GM21526 (cell line): ENCODE measurements around the gene ZNF618.

Experiments used
- ATAC-seq: cut with Tn5 transposase; IDR thresholded peaks from one replicate; pipeline ENCODE4 v1.9.1; 2021; ENCODE audit warnings: moderate library complexity; ENCODE audit not compliant: unreplicated experiment, low FRiP score

ZNF618 gene

DNA sequence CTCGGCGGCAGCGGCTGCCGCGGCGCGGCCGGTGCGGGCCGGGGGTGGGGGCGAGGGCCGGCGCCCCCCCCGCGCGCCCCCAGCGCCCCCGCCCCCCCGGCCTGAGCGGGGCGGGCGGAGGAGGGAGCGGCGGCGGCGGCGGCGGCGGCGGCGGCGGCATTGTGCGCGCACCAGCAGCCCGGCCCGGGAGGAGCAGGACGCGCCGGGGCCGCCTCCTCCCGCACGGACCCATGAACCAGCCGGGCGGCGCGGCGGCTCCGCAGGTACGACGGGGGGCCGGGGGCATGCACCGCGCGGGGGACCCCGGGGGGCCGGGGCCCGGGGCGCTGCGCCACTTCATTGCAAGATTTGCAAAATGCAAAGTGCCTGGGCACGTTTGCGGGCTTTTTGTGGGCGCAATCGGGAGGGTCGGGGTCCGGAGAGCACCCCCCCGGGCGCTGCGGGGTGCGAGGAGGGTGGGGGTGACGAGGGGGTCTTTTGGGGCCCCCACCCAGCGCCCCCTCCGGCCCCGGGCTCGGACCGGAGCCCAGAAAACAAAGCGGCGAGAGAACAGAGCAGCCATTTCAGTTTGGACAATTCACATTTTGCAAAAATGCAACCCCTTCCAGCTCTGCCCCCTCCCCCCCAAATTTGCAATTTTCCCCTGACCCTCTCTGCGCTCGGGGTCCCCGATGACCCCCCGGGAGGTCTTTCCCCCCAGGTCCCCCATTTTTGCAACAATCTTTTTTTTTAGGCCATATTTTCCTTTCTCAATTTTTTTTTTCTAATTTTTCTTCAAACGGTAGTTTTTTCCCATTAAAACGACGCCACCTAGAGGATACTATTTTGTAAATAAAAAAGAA lies at the start of gene ZNF618:
Gene ZNF618 (plus strand): TSS at position 159 of the 842 bp plus-strand sequence. CDS start 72 bp downstream, at position 231.
- ATAC-seq = no peak

DNA sequence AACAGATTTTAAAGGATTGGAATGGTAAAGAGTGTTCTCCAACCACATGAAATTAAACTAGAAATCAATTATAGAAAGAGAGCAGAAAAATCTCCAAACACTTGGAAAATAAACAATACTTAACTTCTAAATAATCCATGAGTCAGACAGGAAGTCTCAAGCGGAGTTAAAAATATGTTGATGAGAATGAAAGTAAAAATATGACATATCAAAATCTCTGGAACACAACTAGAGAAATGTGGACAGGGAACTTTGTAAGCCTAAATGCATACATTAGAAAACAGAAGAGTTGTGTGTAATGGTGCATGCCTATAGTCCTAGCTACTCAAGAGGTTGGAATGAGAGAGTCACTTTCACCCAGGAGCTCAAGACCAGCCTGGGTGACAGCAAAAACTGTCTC lies 47.9 kb upstream of the ZNF618 start:
- no peak for ATAC-seq

GRCh38 chr9:113837334-113837733 lies 38.8 kb upstream of the ZNF618 start:
- ATAC-seq = no peak

DNA sequence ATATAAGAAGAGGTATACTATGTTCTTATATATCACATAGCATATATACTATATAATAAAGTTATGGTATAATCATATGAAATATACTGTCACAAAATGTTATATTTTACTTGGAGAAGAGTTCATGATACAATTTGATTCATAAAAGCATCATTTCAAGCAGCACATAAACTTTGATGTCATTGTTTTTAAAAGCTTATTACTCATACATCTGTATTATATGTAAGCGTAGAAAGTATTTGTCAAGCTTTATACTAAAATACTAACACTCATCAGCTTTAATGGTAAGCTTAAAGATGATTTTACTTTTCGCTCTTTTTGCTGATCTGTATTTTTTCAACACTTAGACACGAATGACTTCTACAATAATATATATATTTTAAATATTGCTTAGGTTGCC lies 34.0 kb upstream of the ZNF618 start:
- ATAC-seq = no peak

DNA sequence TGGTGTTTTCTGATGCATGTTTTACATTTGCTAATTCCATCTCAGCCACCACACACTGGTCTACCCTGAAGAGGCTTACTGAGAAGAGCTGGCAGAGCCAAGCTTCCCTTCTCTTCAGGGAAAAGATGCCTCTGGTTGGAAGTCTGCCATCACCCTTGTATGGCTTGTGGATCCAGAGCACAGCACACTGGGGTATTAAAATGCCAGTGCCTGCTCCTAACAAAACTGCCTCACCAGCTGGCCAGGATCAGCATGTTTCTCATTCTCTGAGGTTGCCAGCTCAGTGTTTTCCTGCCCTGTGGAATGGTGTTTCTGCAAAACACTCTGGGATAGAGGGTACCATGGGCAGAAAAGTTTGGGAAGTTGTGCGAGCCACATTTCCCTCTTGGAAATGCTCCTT lies 31.6 kb upstream of the ZNF618 start:
- ATAC-seq = no peak

DNA sequence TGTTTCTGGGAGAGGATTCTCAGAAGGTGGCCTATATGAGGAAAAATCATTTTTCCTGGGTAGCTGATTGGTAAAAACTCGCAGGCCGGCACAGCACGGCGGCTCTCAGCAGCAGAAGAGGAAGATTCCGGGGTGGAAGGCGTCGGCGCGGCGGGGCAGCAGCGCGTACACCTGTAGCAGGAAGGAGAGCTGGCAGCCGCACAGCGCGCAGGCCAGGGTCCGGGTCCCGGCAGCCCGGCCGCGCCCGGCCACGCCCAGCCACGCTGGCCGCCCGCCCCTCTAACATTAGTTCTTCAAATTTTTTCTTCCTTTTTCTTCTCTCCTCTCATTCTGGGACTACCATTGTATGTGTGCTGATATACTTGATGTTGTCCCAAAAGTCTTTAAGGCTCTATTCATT lies 24.8 kb upstream of the ZNF618 start:
- ATAC-seq = no peak

- ATAC-seq = no peak
Observed at GRCh38 chr9:113851873-113852272, 24.2 kb upstream of the ZNF618 start.

DNA sequence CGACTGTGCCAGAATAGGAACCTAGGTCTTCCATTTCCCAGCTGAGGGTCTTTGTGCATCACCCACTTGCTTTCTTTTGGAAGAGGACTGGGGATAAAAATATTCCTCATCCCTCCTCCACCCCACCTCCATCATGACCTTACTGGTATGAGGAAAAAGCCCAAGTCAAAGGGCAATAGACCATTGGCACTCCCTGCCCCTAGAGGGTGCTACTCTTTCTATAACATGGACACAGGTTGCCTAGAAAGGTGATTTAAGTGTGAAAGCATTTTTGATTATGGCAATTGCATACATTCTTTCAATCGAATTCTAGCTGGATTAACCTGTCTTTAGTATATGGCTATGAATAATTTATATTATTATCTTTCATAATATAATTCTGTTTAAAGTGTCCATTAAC lies 22.8 kb upstream of the ZNF618 start:
- no peak for ATAC-seq

GRCh38 chr9:113854310-113854709 lies 21.8 kb upstream of the ZNF618 start:
- ATAC-seq = no peak

- peak; percentile 87 for ATAC-seq
Observed at GRCh38 chr9:113857875-113858274, 18.2 kb upstream of the ZNF618 start.

DNA sequence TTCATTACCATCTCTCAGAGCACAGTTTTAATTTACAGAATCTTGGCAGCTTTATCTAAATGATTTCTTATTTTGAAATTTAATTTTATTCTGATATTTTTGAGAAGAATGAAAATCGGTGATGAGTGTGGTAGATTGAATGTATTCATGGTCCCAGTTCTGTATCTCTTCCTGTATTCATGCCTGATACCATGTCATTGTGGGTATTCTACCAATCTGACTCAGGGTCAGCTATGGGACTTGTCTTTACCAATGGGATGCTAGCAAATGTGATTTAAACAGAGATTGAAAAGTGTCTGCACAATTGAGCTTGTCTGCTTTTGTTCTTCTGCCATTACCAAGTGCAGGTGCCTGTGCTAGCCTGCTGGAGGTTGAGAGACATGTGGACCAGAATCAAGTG lies 17.8 kb upstream of the ZNF618 start:
- ATAC-seq = no peak

DNA sequence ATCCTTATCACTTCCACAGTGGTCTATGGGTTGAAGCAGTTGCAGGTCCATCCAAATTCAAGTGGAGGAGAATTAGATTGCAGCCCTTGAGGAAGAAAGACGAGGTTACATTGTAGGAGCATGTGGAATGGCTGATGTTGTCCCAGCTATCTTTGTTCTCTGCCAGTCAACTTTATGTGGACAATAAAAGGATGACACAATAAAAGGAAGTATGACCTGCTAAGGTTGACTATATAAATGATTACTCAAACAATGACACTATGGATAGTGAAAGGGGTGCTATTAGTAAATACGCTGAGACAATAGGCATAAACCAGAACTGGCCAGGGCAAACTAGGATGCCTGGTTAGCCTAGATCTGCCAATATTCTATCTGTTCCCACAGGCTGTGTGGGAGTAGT lies 12.8 kb upstream of the ZNF618 start:
- ATAC-seq = no peak

DNA sequence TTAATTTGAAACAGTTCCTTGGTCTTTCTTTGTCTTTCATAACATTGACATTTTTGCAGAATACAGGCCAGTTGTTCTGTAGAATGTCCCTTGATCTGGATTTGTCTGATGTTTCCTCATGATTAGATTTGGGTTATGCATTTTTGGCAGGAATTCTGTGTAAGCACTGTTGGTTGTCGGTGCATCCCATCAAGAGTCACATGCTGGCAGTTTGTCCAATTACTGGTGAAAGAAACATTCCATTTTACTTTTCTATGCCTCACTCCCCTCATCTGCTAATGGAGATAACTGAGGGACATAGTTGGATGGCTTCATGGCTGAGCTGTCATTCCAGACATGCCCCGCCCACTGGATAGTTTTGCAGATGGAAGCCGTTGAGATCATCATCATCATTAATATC lies 7.6 kb upstream of the ZNF618 start:
- no peak for ATAC-seq

DNA sequence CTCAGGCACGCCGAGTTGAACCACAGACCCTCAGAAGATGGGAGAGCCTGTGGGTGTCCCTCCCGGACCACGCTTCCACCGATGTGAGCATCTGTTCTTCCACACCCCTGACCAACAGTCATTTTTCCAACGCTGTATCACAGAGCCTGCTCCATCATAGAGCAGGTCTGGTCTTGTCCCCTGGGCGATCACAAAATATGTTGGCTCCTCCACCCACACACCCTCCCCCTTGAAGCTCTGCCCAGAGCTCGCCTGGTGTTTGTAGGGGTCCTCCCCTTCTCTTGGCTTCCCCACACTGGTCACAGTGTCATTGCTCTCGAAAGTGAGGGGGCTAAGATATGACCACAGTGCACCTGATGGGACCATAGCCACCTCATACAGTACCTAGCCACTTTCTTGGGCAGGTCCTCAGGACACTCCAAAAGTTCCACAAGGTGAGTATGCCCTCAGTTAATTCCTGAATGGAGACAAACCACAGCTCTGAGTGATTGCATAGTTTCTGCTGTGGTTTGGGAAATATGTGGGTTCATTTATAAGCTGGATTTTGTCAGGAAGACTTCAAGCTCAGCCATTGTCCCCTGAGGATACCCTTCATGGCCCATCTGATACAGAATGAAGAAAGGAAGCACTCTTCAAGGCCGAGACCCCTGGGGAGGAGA lies 3.5 kb upstream of the ZNF618 start:
- ATAC-seq = no peak

DNA sequence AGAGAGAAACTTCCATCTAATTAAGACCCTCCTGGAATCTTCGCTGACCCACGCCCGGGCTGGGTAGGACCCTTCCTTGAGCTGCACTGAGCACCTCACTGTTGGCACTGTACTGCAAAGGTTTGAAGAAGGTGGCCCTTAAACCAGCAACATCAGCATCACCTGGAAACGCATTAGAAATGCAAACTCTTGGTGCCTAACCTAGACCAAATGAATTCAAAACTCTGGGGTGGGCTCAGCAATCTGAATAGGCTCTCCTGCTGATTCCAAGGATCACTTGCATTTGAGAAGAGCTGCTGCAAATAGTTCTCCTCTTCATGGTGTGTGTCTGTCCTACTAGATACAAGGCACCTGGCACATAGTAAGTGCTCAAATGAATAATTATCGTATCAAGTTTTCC lies 2.7 kb upstream of the ZNF618 start:
- no peak for ATAC-seq

DNA sequence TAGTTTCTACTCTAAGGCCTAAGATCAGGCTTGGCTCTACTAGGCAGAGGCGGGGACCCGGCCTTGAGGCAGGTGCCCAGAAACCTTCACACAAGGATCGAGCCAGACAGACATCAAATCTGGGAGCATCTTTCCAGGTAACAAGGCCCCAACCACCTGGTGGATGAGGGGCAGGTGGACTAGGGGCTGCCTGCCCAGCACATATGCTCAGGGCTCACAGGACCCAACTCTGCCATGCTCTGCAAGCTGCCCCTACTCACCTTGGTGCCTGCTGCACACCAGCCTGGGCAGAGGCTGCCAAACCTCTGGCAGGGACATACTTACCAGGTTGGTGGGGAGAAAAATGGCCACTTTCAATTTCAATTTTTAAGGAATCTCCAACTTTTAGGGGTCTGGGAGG lies 2.2 kb upstream of the ZNF618 start:
- ATAC-seq = no peak

DNA sequence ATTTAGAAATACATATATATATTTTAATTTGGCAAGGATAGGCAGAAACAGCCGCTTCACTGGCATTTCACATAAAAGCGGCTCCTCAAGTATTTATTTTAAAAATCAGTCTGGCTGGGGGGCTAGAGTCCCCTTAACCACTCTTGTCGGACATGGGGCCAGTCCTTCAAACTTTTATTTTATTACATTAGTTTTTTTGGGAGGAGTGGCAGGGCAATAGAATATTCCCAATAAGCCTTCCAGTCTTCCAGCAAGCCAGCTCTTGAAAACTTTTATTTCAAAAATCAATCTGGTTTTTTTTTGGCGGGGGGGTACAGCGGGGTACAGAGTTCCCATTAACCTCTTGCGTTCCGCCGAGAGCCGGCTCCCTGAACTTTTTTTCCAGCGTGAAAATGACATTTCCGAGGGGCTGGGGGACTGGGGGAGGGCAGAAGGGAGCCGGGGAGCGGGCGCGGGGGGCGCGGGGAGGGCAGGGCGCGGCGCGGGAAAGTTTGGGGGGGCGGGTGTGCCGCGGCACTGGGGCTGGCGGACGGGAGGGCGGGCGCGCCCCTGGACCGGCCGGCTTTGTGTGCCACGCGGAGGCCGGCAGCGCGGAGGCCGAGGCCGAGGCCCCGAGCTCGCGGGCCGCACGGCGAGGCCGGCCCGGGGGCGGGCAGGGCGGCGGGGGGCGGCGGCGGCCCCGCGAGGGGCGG lies 504 bp upstream of the ZNF618 start:
- no peak for ATAC-seq

- ATAC-seq = no peak
Observed at GRCh38 chr9:113876993-113877368, 872 bp downstream of the ZNF618 start.

GRCh38 chr9:113879318-113879717 lies 3.2 kb downstream of the ZNF618 start:
- no peak for ATAC-seq

DNA sequence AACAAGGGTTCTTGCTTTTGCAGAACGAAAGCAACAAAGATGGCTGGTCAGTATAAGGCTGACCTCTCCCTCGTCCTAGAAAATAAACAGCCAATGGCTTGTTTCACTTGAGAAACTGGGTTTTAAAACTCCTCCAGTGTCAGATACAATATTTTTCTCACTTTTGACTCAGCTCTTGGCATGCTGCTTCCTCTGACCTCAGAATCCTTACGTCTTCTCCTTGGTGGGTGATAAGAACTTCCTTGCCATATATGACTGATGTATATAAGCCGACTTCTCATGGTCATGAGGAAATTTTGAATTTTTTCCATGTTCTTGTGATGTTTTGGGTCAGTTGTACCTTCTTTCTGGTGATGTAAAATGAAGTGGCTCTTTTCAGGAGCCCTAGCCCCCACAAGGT lies 3.8 kb downstream of the ZNF618 start:
- ATAC-seq = no peak

GRCh38 chr9:113882181-113882580 lies 6.1 kb downstream of the ZNF618 start:
- ATAC-seq = no peak
